T-cell (primary cell): Measurements from ENCODE around the gene CHST14. TPM values are rescaled to one million over a fixed set of nuclear protein-coding genes. Genes with fewer than 3 reads are reported as not detected.
A peak's percentile ranks its signal among the peaks of the same experiment; 100 is the strongest.

Experiments used
- ATAC-seq, 4 experiments: fragments of 200-7000 bp in 3 of 4; fragments of 150-1000 bp in 1 of 4; cut with Tn5 transposase; replicated peaks in 1 of 4; 1 replicate in 3 of 4; 2 replicates in 1 of 4; pipeline ENCODE4 v1.10.0; 2021; ENCODE audit warnings: moderate library complexity in 3 of 4, mild to moderate bottlenecking in 2 of 4, moderate number of reproducible peaks in 1 of 4
- CTCF ChIA-PET, 2 donors: fragments of 300-600 bp; sonication (Branson Sonifier 250); formaldehyde crosslinking; loops; one replicate each; lab custom pipeline; 2022; ENCODE audit warnings: antibody characterized with exemption in 2 of 2; lab: Charles Lee
- POLR2A ChIA-PET, 2 donors: fragments of 300-600 bp; sonication (Branson Sonifier 250); formaldehyde crosslinking; loops; one replicate each; lab custom pipeline; 2022; ENCODE audit warnings: antibody characterized with exemption in 2 of 2; lab: Charles Lee
- DNase-seq, 35 experiments: peaks; one replicate each; pipeline versions ENCODE4 v3.0.0 to v3.0.0-alpha.2; 2013 to 2023
- H3K27ac ChIP-seq: one replicate; pipeline ENCODE4 v1.5.1; 2013; ENCODE audit warnings: low read length
- H3K27me3 ChIP-seq, 2 experiments: replicated peaks in 1 of 2; 1 replicate in 1 of 2; 2 replicates in 1 of 2; pipeline versions ENCODE4 v1.6.1 to v1.7.0; 2013; ENCODE audit warnings: low read length in 1 of 2, mixed read lengths in 1 of 2; ENCODE audit not compliant: control insufficient read depth in 2 of 2, insufficient read depth in 2 of 2; ENCODE audit errors: extremely low read depth in 1 of 2
- H3K36me3 ChIP-seq, 2 donors: 1 replicate in 1 of 2; 2 replicates in 1 of 2; pipeline versions ENCODE4 v1.6.1 to v1.7.0; 2013; ENCODE audit warnings: low read length in 1 of 2; ENCODE audit not compliant: control insufficient read depth in 2 of 2, insufficient read depth in 1 of 2; ENCODE audit errors: extremely low read depth in 1 of 2
- H3K4me1 ChIP-seq, 2 experiments: 1 replicate in 1 of 2; 2 replicates in 1 of 2; pipeline versions ENCODE4 v1.6.1 to v1.7.0; 2013; ENCODE audit warnings: low read length in 2 of 2, mixed read lengths in 1 of 2; ENCODE audit not compliant: insufficient read depth in 2 of 2, control insufficient read depth in 1 of 2; ENCODE audit errors: extremely low read depth in 1 of 2
- H3K4me3 ChIP-seq, 2 donors: 1 replicate in 1 of 2; 2 replicates in 1 of 2; pipeline versions ENCODE4 v1.5.1 to v1.7.0; 2013; ENCODE audit warnings: mild to moderate bottlenecking in 2 of 2, low read length in 1 of 2, moderate library complexity in 1 of 2; ENCODE audit not compliant: control insufficient read depth in 1 of 2; ENCODE audit errors: extremely low read depth in 1 of 2
- H3K9me3 ChIP-seq: 2 replicates; pipeline ENCODE4 v1.7.0; 2013
- H3K27ac Mint-ChIP-seq, 2 donors: one replicate each; pipeline ENCODE4 v1.8.0; 2020 to 2021; ENCODE audit warnings: mild to moderate bottlenecking in 2 of 2, mixed read lengths in 2 of 2
- H3K27me3 Mint-ChIP-seq, 2 donors: one replicate each; pipeline ENCODE4 v1.8.0; 2021 to 2022; ENCODE audit warnings: mixed read lengths in 2 of 2
- H3K36me3 Mint-ChIP-seq: one replicate; pipeline ENCODE4 v1.8.0; 2021; ENCODE audit warnings: mixed read lengths
- H3K4me1 Mint-ChIP-seq, 3 donors: one replicate each; pipeline ENCODE4 v1.8.0; 2020 to 2022; ENCODE audit warnings: mixed read lengths in 3 of 3, mild to moderate bottlenecking in 1 of 3
- H3K4me3 Mint-ChIP-seq, 3 donors: one replicate each; pipeline ENCODE4 v1.8.0; 2020 to 2022; ENCODE audit warnings: mild to moderate bottlenecking in 3 of 3, mixed read lengths in 3 of 3, moderate library complexity in 3 of 3
- H3K9me3 Mint-ChIP-seq, 3 donors: one replicate each; pipeline ENCODE4 v1.8.0; 2020 to 2022; ENCODE audit warnings: mixed read lengths in 3 of 3
- WGBS: methylation state at CpG from one replicate; pipeline ENCODE4 v1.1.5; 2013; ENCODE audit warnings: missing lambda C conversion rate; ENCODE audit not compliant: insufficient coverage; 5-methylcytosine and 5-hydroxymethylcytosine counted together
- total RNA-seq, 35 experiments: library from RNA in 6 of 35; stranded (reverse) in 6 of 35; fragments of 120-200 nt in 1 of 35; gene quantifications; one replicate each; pipeline versions ENCODE4 v1.2.1 to v1.2.4 and lab custom pipeline; 2013 to 2026

Gene CHST14
- total RNA-seq, 5 donors from 2014 or later (not counting 1 experiment from before 2014, with no cell fraction given) = 5.8 to 13.3 (median 9.9) TPM

- Histone ChIP-seq H3K27me3 (peaks cover 0 to 53% of the 10 kb centered on the region in 2 experiments), H3K36me3 (no peaks in the 10 kb centered on the region), H3K9me3 (no peaks in the 10 kb centered on the region), H3K4me1 (peaks cover 14 to 66% of the 10 kb centered on the region in 2 experiments), H3K27ac (no peak overlapping the region), H3K4me3 (peak overlapping the region; percentile 56 to 60)
- peaks cover 18 to 31% of the 10 kb centered on the region in 2 donors for H3K27me3 Mint-ChIP-seq
- ChIA-PET POLR2A (interaction anchor here in 1 of 2 donors (0.6 kb wide), 1 partner anchor 9 kb away, joined by 3 read pairs; no protein-coding TSS in a partner anchor), CTCF (interaction anchor here in 1 of 2 donors (0.6 to 1.5 kb wide), 4 partner anchors 11 to 335 kb away, joined by 3 to 7 read pairs (median 3); partner anchors contain the start of gene CCDC32)
- no peaks in the 10 kb centered on the region for H3K36me3 Mint-ChIP-seq
- 0% methylated on average over 16 of the region's 35 CpGs for WGBS
- H3K9me3 Mint-ChIP-seq = no peaks in the 10 kb centered on the region
- H3K27ac Mint-ChIP-seq = peak overlapping the region; percentile 55 to 74
- DNase-seq (peak in 5 of 35 experiments; percentile 11 to 46 (median 25)), ATAC-seq (no peak)
- peak overlapping the region; percentile 85 to 98 (median 93) for H3K4me3 Mint-ChIP-seq
- peaks cover 60 to 65% (median 64%) of the 10 kb centered on the region in 3 donors for H3K4me1 Mint-ChIP-seq
Observed at GRCh38 chr15:40439960-40440742, 30.6 kb upstream of the CHST14 start.

GRCh38 chr15:40440743-40441564 lies 29.8 kb upstream of the CHST14 start, which contains the start of gene BAHD1:
Gene BAHD1, plus strand, starts transcription at chr15:40440953. Its CDS starts 17,512 bp downstream, at chr15:40458465.
- Mint-ChIP-seq H3K27ac (peak within 1 kb of the TSS; percentile 69 to 74), H3K9me3 (no peaks in the 10 kb centered on the region), H3K36me3 (no peaks in the 10 kb centered on the region), H3K27me3 (peaks cover 18 to 30% of the 10 kb centered on the region in 2 donors), H3K4me3 (peak within 1 kb of the TSS; percentile 88 to 98 (median 93)), H3K4me1 (peaks cover 62 to 65% (median 62%) of the 10 kb centered on the region in 3 donors)
- ATAC-seq = peak; percentile 87 to 91 (median 88)
- H3K27ac ChIP-seq = no peak within 1 kb of the TSS
- peaks cover 0 to 46% of the 10 kb centered on the region in 2 experiments for H3K27me3 ChIP-seq
- POLR2A ChIA-PET = interaction anchor here in 1 of 2 donors (0.7 kb wide), 1 partner anchor 1455 kb away, joined by 9 read pairs; no protein-coding TSS in a partner anchor
- WGBS = under 1% methylated on average over 88 of the region's 119 CpGs
- peak within 1 kb of the TSS; percentile 60 to 63 for H3K4me3 ChIP-seq
- peak; percentile 83 to 95 (median 90) for DNase-seq
- no peaks in the 10 kb centered on the region for H3K9me3 ChIP-seq
- peaks cover 12 to 65% of the 10 kb centered on the region in 2 experiments for H3K4me1 ChIP-seq
- no peaks in the 10 kb centered on the region for H3K36me3 ChIP-seq
- CTCF ChIA-PET = interaction anchor here (0.6 to 1.5 kb wide), 5 partner anchors 9 to 412 kb away, joined by 3 to 7 read pairs (median 3); partner anchors contain the start of gene CCDC32 (in 1 of the 2)

GRCh38 chr15:40441565-40442531 lies 28.9 kb upstream of the CHST14 start:
- under 1% methylated on average over 104 of the region's 119 CpGs for WGBS
- Mint-ChIP-seq H3K4me1 (peaks cover 53 to 65% (median 62%) of the 10 kb centered on the region in 3 donors), H3K36me3 (no peaks in the 10 kb centered on the region), H3K4me3 (peak overlapping the region; percentile 84 to 89 (median 88)), H3K9me3 (no peaks in the 10 kb centered on the region), H3K27ac (peak overlapping the region; percentile 63 to 81), H3K27me3 (peaks cover 18 to 26% of the 10 kb centered on the region in 2 donors)
- ChIA-PET POLR2A (interaction anchor here in 1 of 2 donors (0.7 kb wide), 1 partner anchor 1454 kb away, joined by 9 read pairs; no protein-coding TSS in a partner anchor), CTCF (interaction anchor here (0.6 to 1.1 kb wide), 3 partner anchors 8 to 82 kb away, joined by 3 read pairs; no protein-coding TSS in a partner anchor)
- no peaks in the 10 kb centered on the region for H3K36me3 ChIP-seq
- H3K4me1 ChIP-seq = peaks cover 6 to 57% of the 10 kb centered on the region in 2 experiments
- H3K27ac ChIP-seq = peak overlapping the region; percentile 12
- ATAC-seq (peak in 3 of 4 experiments; percentile 1 to 7 (median 4)), DNase-seq (peak in 3 of 35 experiments; percentile 26 to 37 (median 28))
- H3K9me3 ChIP-seq = no peaks in the 10 kb centered on the region
- H3K4me3 ChIP-seq = peak overlapping the region; percentile 60 to 63
- peaks cover 0 to 37% of the 10 kb centered on the region in 2 experiments for H3K27me3 ChIP-seq

- DNase-seq (no peak), ATAC-seq (no peak)
- Mint-ChIP-seq H3K27ac (peak overlapping the region in 1 of 2 donors; percentile 81), H3K4me1 (peaks cover 50 to 63% (median 60%) of the 10 kb centered on the region in 3 donors), H3K36me3 (no peaks in the 10 kb centered on the region), H3K4me3 (peak overlapping the region; percentile 84 to 89 (median 88)), H3K27me3 (peaks cover 12 to 17% of the 10 kb centered on the region in 2 donors), H3K9me3 (no peaks in the 10 kb centered on the region)
- 83% methylated on average over 2 of the region's 4 CpGs for WGBS
- POLR2A ChIA-PET = interaction anchor here in 1 of 2 donors (0.5 to 0.6 kb wide), 3 partner anchors 189 to 495 kb away, joined by 4 to 6 read pairs (median 4); no protein-coding TSS in a partner anchor
- Histone ChIP-seq H3K9me3 (no peaks in the 10 kb centered on the region), H3K27ac (no peak overlapping the region), H3K4me1 (peaks cover 5 to 45% of the 10 kb centered on the region in 2 experiments), H3K4me3 (no peak overlapping the region), H3K27me3 (peaks cover 0 to 23% of the 10 kb centered on the region in 2 experiments), H3K36me3 (no peaks in the 10 kb centered on the region)
- CTCF ChIA-PET = interaction anchor here in 1 of 2 donors (1.1 to 1.2 kb wide), 2 partner anchors 8 to 64 kb away, joined by 3 read pairs; no protein-coding TSS in a partner anchor
Observed at GRCh38 chr15:40443255-40443654, 27.5 kb upstream of the CHST14 start.

GRCh38 chr15:40443846-40444245 lies 26.9 kb upstream of the CHST14 start:
- ChIA-PET POLR2A (interaction anchor here in 1 of 2 donors (0.6 kb wide), 1 partner anchor 276 kb away, joined by 4 read pairs; no protein-coding TSS in a partner anchor), CTCF (no interaction called here)
- H3K27me3 ChIP-seq = peaks cover 0 to 17% of the 10 kb centered on the region in 2 experiments
- Mint-ChIP-seq H3K36me3 (no peaks in the 10 kb centered on the region), H3K27me3 (peaks cover 6 to 11% of the 10 kb centered on the region in 2 donors), H3K4me3 (peak overlapping the region; percentile 84 to 89 (median 88)), H3K4me1 (peaks cover 53 to 62% (median 58%) of the 10 kb centered on the region in 3 donors), H3K9me3 (no peaks in the 10 kb centered on the region), H3K27ac (peak overlapping the region; percentile 19 to 81)
- ATAC-seq (no peak), DNase-seq (no peak)
- H3K36me3 ChIP-seq = no peaks in the 10 kb centered on the region
- no peak overlapping the region for H3K27ac ChIP-seq
- 38% methylated on average over 1 of the region's 3 CpGs for WGBS
- no peaks in the 10 kb centered on the region for H3K9me3 ChIP-seq
- peaks cover 5 to 48% of the 10 kb centered on the region in 2 experiments for H3K4me1 ChIP-seq
- H3K4me3 ChIP-seq = no peak overlapping the region
